ENCODE results near the gene PACRG. TPM values are rescaled to one million over a fixed set of nuclear protein-coding genes. Genes with fewer than 3 reads are reported as not detected.

Gene PACRG
- total and polyA plus RNA-seq, 2 of the 4 experiments (the other 2 are of a cell fraction), result not detected

DNA sequence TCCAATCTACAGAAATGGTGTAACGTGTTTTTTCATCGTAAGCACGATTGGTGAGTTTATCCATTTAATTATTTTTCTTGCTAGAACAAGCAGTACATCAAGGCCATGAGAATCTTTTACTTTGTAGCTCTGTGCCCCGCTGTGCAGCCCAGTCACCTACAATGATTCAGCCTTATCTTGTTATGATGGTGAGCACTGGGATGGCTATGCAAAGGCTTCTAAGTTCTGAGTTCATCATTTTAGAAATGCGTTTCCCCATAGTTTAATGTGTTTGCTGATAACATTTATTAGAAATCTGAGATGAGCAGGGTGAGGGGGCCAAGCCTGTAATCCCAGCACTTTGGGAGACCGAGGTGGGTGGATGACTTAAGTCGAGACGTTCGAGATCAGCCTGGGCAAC is 575.0 kb downstream of the PACRG start:
- H3K4me2 ChIP-seq (ENCODE audit: low read depth, low read length), result no peak overlapping the region
- H4K20me1 ChIP-seq (ENCODE audit: insufficient read depth, low read length), result no peaks in the 10 kb centered on the region

More for the DNA sequence above, 575.0 kb downstream of the PACRG start:
- TF ChIP-seq POLR2A (IDR thresholded peaks at IDR 0.05; ENCODE audit: low read depth, low read length), result no peak
- TF ChIP-seq RCOR1 (IDR thresholded peaks at IDR 0.05; ENCODE audit: insufficient replicate concordance, low read length), result no peak
- TF ChIP-seq, protein P1, sequence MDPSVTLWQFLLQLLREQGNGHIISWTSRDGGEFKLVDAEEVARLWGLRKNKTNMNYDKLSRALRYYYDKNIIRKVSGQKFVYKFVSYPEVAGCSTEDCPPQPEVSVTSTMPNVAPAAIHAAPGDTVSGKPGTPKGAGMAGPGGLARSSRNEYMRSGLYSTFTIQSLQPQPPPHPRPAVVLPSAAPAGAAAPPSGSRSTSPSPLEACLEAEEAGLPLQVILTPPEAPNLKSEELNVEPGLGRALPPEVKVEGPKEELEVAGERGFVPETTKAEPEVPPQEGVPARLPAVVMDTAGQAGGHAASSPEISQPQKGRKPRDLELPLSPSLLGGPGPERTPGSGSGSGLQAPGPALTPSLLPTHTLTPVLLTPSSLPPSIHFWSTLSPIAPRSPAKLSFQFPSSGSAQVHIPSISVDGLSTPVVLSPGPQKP (IDR thresholded peaks at IDR 0.05; ENCODE audit: borderline replicate concordance, low read depth, low read length), result no peak
- TF ChIP-seq MAZ (IDR thresholded peaks at IDR 0.05; ENCODE audit: borderline replicate concordance, low read depth, low read length), result no peak
- TF ChIP-seq RAD21 (IDR thresholded peaks at IDR 0.05; ENCODE audit: low read length), result no peak
- TF ChIP-seq MXI1 (IDR thresholded peaks at IDR 0.05; ENCODE audit: borderline replicate concordance, low read depth, low read length), result no peak
- TF ChIP-seq MAFK (IDR thresholded peaks at IDR 0.05; ENCODE audit: low read depth, low read length), result no peak
- TF ChIP-seq CTCF (conservative IDR thresholded peaks at IDR 0.05; ENCODE audit: low read depth, low read length), result no peak
- TF ChIP-seq CEBPB (IDR thresholded peaks at IDR 0.05; ENCODE audit: low read depth, low read length), result no peak
- ChIA-PET POLR2A (ENCODE audit: unreplicated experiment) (no interaction called here), CTCF (interaction anchor here (1.8 kb wide), 1 partner anchor 17 kb away, joined by 3 read pairs; no protein-coding TSS in a partner anchor)
- no peak overlapping the region for H3K56ac ChIP-seq (ENCODE audit: extremely low read depth, insufficient read depth, low read length)
- no peak overlapping the region for H2AFZ ChIP-seq (replicated peaks; ENCODE audit: low read length, poor library complexity)
- H3K4ac ChIP-seq (ENCODE audit: low read depth, low read length), result no peak overlapping the region
- no peak overlapping the region for H2BK120ac ChIP-seq (ENCODE audit: low read depth, low read length)
- no TSS peak for BruUV-seq (replicated peaks)
- no peak overlapping the region for H2AK9ac ChIP-seq (replicated peaks; ENCODE audit: low read depth, low read length, poor library complexity)
- H3K4me3 ChIP-seq (ENCODE audit: insufficient read depth, low read depth, low read length), result no peak overlapping the region
- H3K79me1 ChIP-seq (ENCODE audit: low read depth in 1 of 2, low read length in 2 of 2), result no peaks in the 10 kb centered on the region
- DNase-seq (no peak), ATAC-seq (ENCODE audit: low read depth) (no peak)
- no peak overlapping the region for H2AK5ac ChIP-seq (ENCODE audit: low read depth, low read length)
- H3K27me3 ChIP-seq (ENCODE audit: control insufficient read depth, insufficient read depth, low read length), result no peaks in the 10 kb centered on the region
- H3K9me3 ChIP-seq (ENCODE audit: control insufficient read depth, insufficient read depth, low read length), result peaks cover 3% of the 10 kb centered on the region
- no peak overlapping the region for H4K5ac ChIP-seq (ENCODE audit: low read depth, low read length)
- no peak overlapping the region for H2BK20ac ChIP-seq (ENCODE audit: low read depth, low read length)
- H4K8ac ChIP-seq (ENCODE audit: low read depth in 2 of 2, low read length in 2 of 2), result no peak overlapping the region
- H3K9ac ChIP-seq (ENCODE audit: low read depth, low read length), result no peak overlapping the region
- intact Hi-C loops (cut with micrococcal nuclease), result no loop called here
- H2BK15ac ChIP-seq (ENCODE audit: low read depth, low read length), result no peak overlapping the region
- in situ Hi-C loops (cut with MboI; ENCODE audit: low sequenced_read_pairs), result no loop called here
- H3K27ac ChIP-seq (ENCODE audit: insufficient read depth, low read length), result no peak overlapping the region
- H3K23ac ChIP-seq (ENCODE audit: low read depth, low read length), result no peak overlapping the region
- no peak overlapping the region for H3K14ac ChIP-seq (replicated peaks; ENCODE audit: low read depth, low read length)
- no peaks in the 10 kb centered on the region for H3K4me1 ChIP-seq (ENCODE audit: control insufficient read depth, insufficient read depth, low read length)
- H3K9me1 ChIP-seq (ENCODE audit: insufficient read depth, low read length), result no peaks in the 10 kb centered on the region
- no peak overlapping the region for H2BK5ac ChIP-seq (ENCODE audit: low read depth, low read length, poor library complexity, severe bottlenecking)
- H4K91ac ChIP-seq (ENCODE audit: insufficient read depth, low read depth, low read length), result no peak overlapping the region
- no peaks in the 10 kb centered on the region for H3K36me3 ChIP-seq (ENCODE audit: control insufficient read depth, insufficient read depth, low read length)
- dilution Hi-C loops (cut with HindIII; ENCODE audit: low sequenced_read_pairs, unreplicated experiment), result no loop called here
- WGBS, 2 experiments (ENCODE audit: extremely low coverage in 2 of 2, insufficient read length in 1 of 2), result no CpG with 5 or more reads among the region's 9 CpGs
- H3K18ac ChIP-seq (ENCODE audit: low read depth, low read length), result no peak overlapping the region
